Fibroblast of pulmonary artery (primary cell): ENCODE data around the gene NFYA.

Experiments used
- DNase-seq: peaks from one replicate; pipeline ENCODE4 v3.0.0-alpha.2; 2010; ENCODE audit warnings: low read depth
- H3K4me3 ChIP-seq: replicated peaks from 2 replicates; pipeline ENCODE4 v1.5.1; 2011; ENCODE audit warnings: low read depth, mild to moderate bottlenecking, control low read depth, low read length, moderate library complexity
- TF ChIP-seq, protein P1 (sequence below): IDR thresholded peaks from 2 replicates; pipeline ENCODE4 v1.5.1; 2011; ENCODE audit warnings: mild to moderate bottlenecking, control low read depth, low read length, inconsistent platforms; ENCODE audit errors: missing control alignments

NFYA gene

DNA sequence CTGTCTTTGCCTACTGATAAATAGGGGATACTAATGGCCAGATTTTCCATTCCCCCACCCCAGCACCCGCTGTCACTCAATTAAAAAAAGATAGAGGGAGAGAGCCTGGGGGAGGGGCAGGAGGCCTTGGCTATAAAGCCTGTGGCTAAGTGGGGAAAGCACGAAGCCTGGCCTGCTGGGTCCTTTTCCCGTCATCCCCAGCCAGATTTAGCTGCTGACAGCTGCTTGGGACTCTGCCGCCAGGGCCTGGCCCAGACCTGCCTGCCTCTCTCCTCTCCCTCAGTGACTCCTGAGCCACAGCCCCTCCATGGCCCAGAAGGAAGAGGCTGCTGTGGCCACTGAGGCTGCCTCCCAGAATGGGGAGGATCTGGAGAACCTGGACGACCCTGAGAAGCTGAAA, 19.7 kb upstream of the NFYA start, which contains the start of gene APOBEC2:
APOBEC2 (plus strand) TSS at position 162 of the 400 bp plus-strand sequence; CDS start at position 308, 146 bp downstream.
- DNase-seq = no peak
- TF ChIP-seq, protein P1, sequence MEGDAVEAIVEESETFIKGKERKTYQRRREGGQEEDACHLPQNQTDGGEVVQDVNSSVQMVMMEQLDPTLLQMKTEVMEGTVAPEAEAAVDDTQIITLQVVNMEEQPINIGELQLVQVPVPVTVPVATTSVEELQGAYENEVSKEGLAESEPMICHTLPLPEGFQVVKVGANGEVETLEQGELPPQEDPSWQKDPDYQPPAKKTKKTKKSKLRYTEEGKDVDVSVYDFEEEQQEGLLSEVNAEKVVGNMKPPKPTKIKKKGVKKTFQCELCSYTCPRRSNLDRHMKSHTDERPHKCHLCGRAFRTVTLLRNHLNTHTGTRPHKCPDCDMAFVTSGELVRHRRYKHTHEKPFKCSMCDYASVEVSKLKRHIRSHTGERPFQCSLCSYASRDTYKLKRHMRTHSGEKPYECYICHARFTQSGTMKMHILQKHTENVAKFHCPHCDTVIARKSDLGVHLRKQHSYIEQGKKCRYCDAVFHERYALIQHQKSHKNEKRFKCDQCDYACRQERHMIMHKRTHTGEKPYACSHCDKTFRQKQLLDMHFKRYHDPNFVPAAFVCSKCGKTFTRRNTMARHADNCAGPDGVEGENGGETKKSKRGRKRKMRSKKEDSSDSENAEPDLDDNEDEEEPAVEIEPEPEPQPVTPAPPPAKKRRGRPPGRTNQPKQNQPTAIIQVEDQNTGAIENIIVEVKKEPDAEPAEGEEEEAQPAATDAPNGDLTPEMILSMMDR = no peak
- no peak within 1 kb of the TSS for H3K4me3 ChIP-seq

DNA sequence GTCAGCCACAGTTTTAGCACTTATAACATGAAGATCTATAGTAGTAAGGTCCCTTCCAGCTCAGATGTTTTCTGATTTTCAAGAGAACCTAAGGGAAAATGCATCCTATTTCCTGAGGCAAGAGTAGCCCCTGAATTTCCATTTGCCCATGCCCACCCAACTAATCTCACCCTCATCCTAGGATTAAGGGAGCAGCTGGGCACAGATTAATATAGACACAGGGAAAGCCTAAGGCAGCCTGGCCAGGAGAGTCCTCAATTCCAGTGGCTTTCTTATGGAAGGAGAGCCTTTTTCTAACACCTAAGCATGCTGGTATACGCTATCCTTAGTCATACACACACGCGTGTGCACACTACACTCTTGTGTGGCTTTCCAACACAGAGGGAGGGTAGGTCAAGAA, 18.3 kb upstream of the NFYA start:
- H3K4me3 ChIP-seq = no peak overlapping the region
- TF ChIP-seq, protein P1 = no peak
- no peak for DNase-seq

DNA sequence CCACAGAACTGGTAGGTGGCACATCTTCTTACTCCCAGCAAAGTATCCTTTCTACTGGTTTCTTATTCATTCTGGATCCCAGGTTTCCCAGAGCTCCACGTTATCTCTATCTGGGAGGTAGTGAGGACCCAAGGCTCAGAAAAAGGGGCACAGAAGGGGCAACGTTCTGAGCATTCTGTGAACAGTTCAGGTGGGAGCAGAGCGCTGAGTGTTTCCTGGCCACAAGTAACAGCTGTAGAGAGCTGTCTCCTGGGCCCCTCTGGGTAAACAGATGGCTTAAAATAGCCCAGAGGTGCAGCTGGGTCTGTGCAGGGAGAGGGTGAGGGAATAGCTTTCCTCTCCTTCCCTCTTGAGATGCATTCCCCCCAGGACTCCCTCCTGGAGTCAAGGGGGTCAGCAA, 17.6 kb upstream of the NFYA start:
- no peak overlapping the region for H3K4me3 ChIP-seq
- no peak for DNase-seq
- TF ChIP-seq, protein P1 = no peak

DNA sequence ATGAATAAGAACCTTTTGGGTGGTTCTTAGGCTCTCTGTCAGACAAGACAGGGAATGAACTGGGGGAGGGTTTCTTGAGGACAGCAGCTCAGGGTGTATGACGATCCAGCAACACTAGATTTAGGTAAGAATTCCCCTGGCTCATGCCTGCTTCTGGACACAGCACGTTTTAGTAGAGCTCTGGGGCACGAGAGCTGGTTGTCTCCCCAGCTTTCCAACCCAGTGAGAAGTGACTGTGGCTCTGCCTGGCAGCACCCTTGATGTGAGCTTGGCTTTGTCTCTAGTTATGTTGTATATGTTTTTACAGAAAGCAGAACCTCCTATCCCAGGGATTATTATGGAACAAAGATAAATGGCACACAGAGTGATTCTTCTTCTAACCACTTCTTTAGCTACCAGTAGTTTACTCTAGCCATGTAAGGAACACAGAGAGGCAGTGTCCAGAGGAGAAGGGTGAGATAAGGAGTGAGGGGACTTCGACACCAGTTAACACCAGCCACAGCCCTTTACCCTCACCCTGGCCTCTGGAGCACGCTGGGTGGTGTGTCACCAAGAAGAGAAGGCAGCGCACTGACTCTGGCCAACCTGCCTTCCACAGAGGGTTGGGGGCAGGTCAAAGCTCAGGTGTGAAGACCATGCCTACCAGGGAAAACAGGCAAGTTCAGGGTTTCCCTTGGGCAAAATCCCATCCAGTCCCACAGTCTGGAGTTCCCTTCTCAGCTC, 15.8 kb upstream of the NFYA start:
- DNase-seq = no peak
- TF ChIP-seq, protein P1 = no peak
- H3K4me3 ChIP-seq = no peak overlapping the region

DNA sequence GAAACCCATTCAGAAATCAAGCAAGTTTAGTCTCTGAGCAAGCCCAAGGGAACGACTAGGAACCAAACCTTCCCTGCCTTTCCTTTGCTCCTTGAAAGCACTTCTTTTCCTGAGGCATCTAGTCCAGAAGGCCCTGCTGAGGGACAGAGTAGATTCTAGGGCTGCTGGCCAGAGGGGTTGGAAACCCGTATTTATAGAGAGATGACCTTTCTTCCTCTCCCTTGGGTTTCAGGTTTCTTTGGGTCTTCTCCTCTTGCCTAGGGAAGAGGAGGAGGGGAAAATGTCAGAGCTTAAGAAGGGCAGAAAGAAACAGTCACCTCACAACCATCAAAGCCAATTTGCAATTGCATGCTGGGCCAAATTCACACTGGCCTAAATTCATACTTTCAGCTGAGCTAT, 14.0 kb upstream of the NFYA start:
- no peak for DNase-seq
- TF ChIP-seq, protein P1 = no peak
- no peak overlapping the region for H3K4me3 ChIP-seq

DNA sequence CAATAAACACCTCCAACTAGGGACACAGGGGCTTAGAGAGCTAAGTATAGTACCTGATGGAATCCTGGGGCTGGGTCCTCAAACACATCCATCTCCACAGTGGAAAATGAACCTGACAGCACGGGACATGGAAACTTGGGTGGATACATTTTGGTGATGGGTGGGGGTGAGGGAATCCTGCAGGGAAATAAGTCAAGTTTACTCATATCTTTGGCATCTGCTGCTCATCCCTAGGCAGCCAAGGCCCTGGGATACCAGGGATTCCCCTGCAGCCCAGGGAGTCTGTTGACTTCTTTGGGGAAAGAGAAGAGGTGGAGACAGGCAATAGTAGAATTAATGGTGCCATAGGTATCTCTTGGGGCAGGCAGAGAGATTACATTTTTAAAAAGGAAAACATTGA, 13.2 kb upstream of the NFYA start:
- H3K4me3 ChIP-seq = no peak overlapping the region
- no peak for DNase-seq
- TF ChIP-seq, protein P1 = no peak

DNA sequence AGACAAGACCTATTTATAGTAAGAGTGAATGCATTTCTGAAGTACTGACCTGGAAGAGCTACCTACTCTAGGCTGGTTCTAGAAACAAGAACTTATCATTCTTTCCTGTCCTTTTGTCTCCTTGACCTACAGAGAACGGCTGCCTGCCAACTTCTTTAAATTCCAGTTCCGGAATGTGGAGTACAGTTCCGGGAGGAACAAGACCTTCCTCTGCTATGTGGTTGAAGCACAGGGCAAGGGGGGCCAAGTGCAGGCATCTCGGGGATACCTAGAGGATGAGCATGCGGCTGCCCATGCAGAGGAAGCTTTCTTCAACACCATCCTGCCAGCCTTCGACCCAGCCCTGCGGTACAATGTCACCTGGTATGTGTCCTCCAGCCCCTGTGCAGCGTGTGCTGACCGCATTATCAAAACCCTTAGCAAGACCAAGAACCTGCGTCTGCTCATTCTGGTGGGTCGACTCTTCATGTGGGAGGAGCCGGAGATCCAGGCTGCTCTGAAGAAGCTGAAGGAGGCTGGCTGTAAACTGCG, 11.5 kb upstream of the NFYA start:
- no peak for DNase-seq
- TF ChIP-seq, protein P1 = no peak
- no peak overlapping the region for H3K4me3 ChIP-seq
